Left lung (tissue), 10 donors: Measurements from ENCODE around the gene PDE4A. TPM values are rescaled to one million over a fixed set of nuclear protein-coding genes. Genes with fewer than 3 reads are reported as not detected.

Source experiments
- ATAC-seq: fragments of 200-7000 bp; cut with Tn5 transposase; one replicate; pipeline ENCODE4 v1.9.1; 2020; ENCODE audit warnings: moderate library complexity
- DNase-seq, 4 donors: peaks; one replicate each; pipeline ENCODE4 v3.0.0-alpha.2; 2013 to 2020
- H3K27ac ChIP-seq, 2 donors: fragments of 200-600 bp; sonication (generic) in 1 of 2; one replicate each; pipeline versions ENCODE4 v1.5.0 to v1.8.0; 2020 to 2021
- H3K27me3 ChIP-seq, 2 donors: fragments of 200-600 bp; sonication (generic) in 1 of 2; one replicate each; pipeline versions ENCODE4 v1.5.0 to v1.8.0; 2020 to 2021
- H3K36me3 ChIP-seq, 2 donors: fragments of 200-600 bp; sonication (generic) in 1 of 2; one replicate each; pipeline versions ENCODE4 v1.5.0 to v1.8.0; 2020 to 2021
- H3K4me1 ChIP-seq, 2 donors: fragments of 200-600 bp; one replicate each; pipeline ENCODE4 v1.8.0; 2021
- H3K4me3 ChIP-seq, 2 donors: fragments of 200-600 bp; sonication (generic) in 1 of 2; one replicate each; pipeline versions ENCODE4 v1.5.0 to v1.8.0; 2020 to 2021; ENCODE audit warnings: mild to moderate bottlenecking in 1 of 2
- H3K9me3 ChIP-seq, 2 donors: fragments of 200-600 bp; sonication (generic) in 1 of 2; one replicate each; pipeline versions ENCODE4 v1.5.0 to v1.8.0; 2020 to 2021
- intact Hi-C, 2 donors: fragments of 100-400 bp; cut with DNase I; formaldehyde crosslinking; loops; one replicate each; pipeline versions ENCODE4 v1.11.2 to v1.14.2; 2022
- polyA plus RNA-seq, 6 donors: library from polyadenylated mRNA; unstranded; fragments of 120-200 nt; gene quantifications; one replicate each; pipeline ENCODE4 v1.2.1, GENCODE V29; 2013; ENCODE audit not compliant: insufficient read length in 6 of 6
- total RNA-seq, 2 donors: library from RNA; stranded (reverse); fragmentation: NEBNext Ultra II Directional; extraction: Animal tissue kit (Norgen Biotek cat#: 25700); gene quantifications; one replicate each; pipeline ENCODE4 v1.2.1, GENCODE V29; 2021
- TF ChIP-seq, protein P1 (sequence below), 2 donors: fragments of 200-600 bp; sonication (generic) in 1 of 2; IDR thresholded peaks; one replicate each; pipeline versions ENCODE4 v1.5.0 to v1.8.0; 2021; ENCODE audit warnings: antibody characterized with exemption in 2 of 2
- donor health status: DM: no; HTN: yes; CAD: no.
- donor health status: DM: no; HTN: no; CAD: no.

PDE4A gene
- total and polyA plus RNA-seq, 8 donors = 4.3 to 21.6 (median 8.6) TPM

- intact Hi-C loops = no loop called here
- TF ChIP-seq, protein P1, sequence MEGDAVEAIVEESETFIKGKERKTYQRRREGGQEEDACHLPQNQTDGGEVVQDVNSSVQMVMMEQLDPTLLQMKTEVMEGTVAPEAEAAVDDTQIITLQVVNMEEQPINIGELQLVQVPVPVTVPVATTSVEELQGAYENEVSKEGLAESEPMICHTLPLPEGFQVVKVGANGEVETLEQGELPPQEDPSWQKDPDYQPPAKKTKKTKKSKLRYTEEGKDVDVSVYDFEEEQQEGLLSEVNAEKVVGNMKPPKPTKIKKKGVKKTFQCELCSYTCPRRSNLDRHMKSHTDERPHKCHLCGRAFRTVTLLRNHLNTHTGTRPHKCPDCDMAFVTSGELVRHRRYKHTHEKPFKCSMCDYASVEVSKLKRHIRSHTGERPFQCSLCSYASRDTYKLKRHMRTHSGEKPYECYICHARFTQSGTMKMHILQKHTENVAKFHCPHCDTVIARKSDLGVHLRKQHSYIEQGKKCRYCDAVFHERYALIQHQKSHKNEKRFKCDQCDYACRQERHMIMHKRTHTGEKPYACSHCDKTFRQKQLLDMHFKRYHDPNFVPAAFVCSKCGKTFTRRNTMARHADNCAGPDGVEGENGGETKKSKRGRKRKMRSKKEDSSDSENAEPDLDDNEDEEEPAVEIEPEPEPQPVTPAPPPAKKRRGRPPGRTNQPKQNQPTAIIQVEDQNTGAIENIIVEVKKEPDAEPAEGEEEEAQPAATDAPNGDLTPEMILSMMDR (IDR thresholded peaks at IDR 0.05) = no peak
- ATAC-seq = no peak
- Histone ChIP-seq H3K36me3 (peaks cover 0 to 3% of the 10 kb centered on the region in 2 donors), H3K9me3 (no peaks in the 10 kb centered on the region), H3K4me3 (peak overlapping the region; percentile 66 to 67), H3K27me3 (peaks cover 0 to 41% of the 10 kb centered on the region in 2 donors), H3K4me1 (peaks cover 10 to 40% of the 10 kb centered on the region in 2 donors), H3K27ac (no peak overlapping the region)
- no peak for DNase-seq
Measured at GRCh38 chr19:10432736-10433130, 12.4 kb downstream of the PDE4A start.

GRCh38 chr19:10433131-10433536 is 12.8 kb downstream of the PDE4A start:
- ATAC-seq = no peak
- DNase-seq = no peak
- intact Hi-C loops = no loop called here
- Histone ChIP-seq H3K4me3 (no peak overlapping the region), H3K4me1 (peaks cover 10 to 40% of the 10 kb centered on the region in 2 donors), H3K9me3 (no peaks in the 10 kb centered on the region), H3K27me3 (peaks cover 0 to 41% of the 10 kb centered on the region in 2 donors), H3K36me3 (peaks cover 0 to 3% of the 10 kb centered on the region in 2 donors), H3K27ac (no peak overlapping the region)
- TF ChIP-seq, protein P1 (IDR thresholded peaks at IDR 0.05) = no peak

GRCh38 chr19:10439588-10439987 is 19.2 kb downstream of the PDE4A start:
- intact Hi-C loops = no loop called here
- ATAC-seq (no peak), DNase-seq (no peak)
- H3K27me3 ChIP-seq = no peaks in the 10 kb centered on the region
- no peak overlapping the region for H3K27ac ChIP-seq
- no peaks in the 10 kb centered on the region for H3K9me3 ChIP-seq
- H3K4me1 ChIP-seq = no peaks in the 10 kb centered on the region
- no peak overlapping the region for H3K4me3 ChIP-seq
- H3K36me3 ChIP-seq = peaks cover 0 to 10% of the 10 kb centered on the region in 2 donors
- TF ChIP-seq, protein P1 (IDR thresholded peaks at IDR 0.05) = no peak

GRCh38 chr19:10442698-10443097 is 22.4 kb downstream of the PDE4A start:
- intact Hi-C loops = no loop called here
- ATAC-seq = no peak
- TF ChIP-seq, protein P1 (IDR thresholded peaks at IDR 0.05) = no peak
- DNase-seq = no peak
- Histone ChIP-seq H3K27me3 (no peaks in the 10 kb centered on the region), H3K9me3 (no peaks in the 10 kb centered on the region), H3K27ac (no peak overlapping the region), H3K4me3 (no peak overlapping the region), H3K36me3 (peaks cover 0 to 19% of the 10 kb centered on the region in 2 donors), H3K4me1 (no peaks in the 10 kb centered on the region)

GRCh38 chr19:10449037-10449436 is 28.7 kb downstream of the PDE4A start:
- TF ChIP-seq, protein P1 (IDR thresholded peaks at IDR 0.05) = no peak
- no peak overlapping the region for H3K27ac ChIP-seq
- intact Hi-C loops = no loop called here

More at GRCh38 chr19:10449037-10449436, 28.7 kb downstream of the PDE4A start:
- no peak for ATAC-seq
- DNase-seq = no peak
- Histone ChIP-seq H3K9me3 (no peaks in the 10 kb centered on the region), H3K36me3 (peaks cover 0 to 47% of the 10 kb centered on the region in 2 donors), H3K4me3 (no peak overlapping the region), H3K27me3 (no peaks in the 10 kb centered on the region), H3K4me1 (no peaks in the 10 kb centered on the region)
